GM23248 (cell line): Measurements from ENCODE around the gene ATP5ME.

Experiments used
- EZH2 ChIP-seq: fragments of 200-600 bp; sonication (generic); IDR thresholded peaks from 2 replicates; pipeline ENCODE4 v1.6.1; 2018; ENCODE audit warnings: antibody characterized with exemption, mild to moderate bottlenecking; ENCODE audit not compliant: insufficient read depth, poor library complexity, severe bottlenecking
- EZH2phosphoT487 ChIP-seq: fragments of 200-600 bp; sonication (generic); IDR thresholded peaks from 2 replicates; pipeline ENCODE4 v1.6.1; 2018; ENCODE audit warnings: antibody characterized with exemption, moderate library complexity, mild to moderate bottlenecking, low read depth; ENCODE audit not compliant: insufficient read depth

DNA sequence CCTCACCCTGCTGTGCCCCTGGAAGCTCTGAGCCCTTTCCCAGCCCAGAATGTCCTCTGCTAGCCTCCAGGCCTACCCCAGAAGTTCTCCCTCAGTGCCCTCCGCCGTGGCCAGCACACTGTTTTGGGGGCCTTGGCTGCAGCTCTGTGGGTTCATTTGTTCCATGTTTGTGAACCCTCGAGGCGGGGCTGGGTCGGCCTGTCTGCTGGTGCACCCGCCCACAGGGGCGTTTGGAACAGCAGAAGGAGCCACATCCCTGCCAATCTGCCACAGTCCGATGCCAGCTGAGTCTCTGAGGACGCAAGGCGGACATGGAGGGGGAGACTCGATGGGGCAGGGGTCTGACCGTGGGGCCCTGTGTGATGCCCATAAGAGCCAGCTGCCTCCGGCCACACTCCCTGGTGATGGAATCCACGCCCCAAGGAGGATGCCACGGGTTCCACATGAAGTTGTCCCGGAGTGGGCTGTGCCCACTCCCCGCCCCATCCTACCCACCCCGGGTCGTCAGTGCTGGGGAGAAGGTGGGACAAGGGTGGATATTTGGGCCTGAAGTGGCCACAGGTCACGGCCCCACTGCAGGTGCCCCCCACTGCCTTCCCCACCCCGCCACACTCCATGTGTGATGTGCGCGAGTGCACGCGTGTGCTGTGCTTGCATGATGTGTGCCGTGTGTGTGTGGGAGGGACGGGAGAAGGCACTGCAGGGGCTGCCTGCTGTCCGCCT lies 7.1 kb downstream of the ATP5ME start:
- TF ChIP-seq EZH2phosphoT487 = no peak
- no peak for TF ChIP-seq EZH2
